CD4-positive, CD25-positive, alpha-beta regulatory T cell (primary cell): ENCODE results near the gene ATOH8. TPM values are rescaled to one million over a fixed set of nuclear protein-coding genes. Genes with fewer than 3 reads are reported as not detected.

Source experiments
- ATAC-seq, 2 donors: fragments of 150-1000 bp; cut with Tn5 transposase; one replicate each; pipeline ENCODE4 v1.10.0; 2021; ENCODE audit warnings: low read depth in 2 of 2, moderate number of reproducible peaks in 2 of 2, moderate library complexity in 1 of 2
- DNase-seq, 3 donors: peaks; one replicate each; pipeline versions ENCODE4 v3.0.0 to v3.0.0-alpha.2; 2012 to 2022; ENCODE audit warnings: mixed read lengths in 1 of 3
- H3K27ac ChIP-seq: one replicate; pipeline ENCODE4 v1.7.0; 2013; ENCODE audit warnings: mild to moderate bottlenecking, low read length; ENCODE audit not compliant: insufficient read depth, poor library complexity, severe bottlenecking
- H3K27me3 ChIP-seq: one replicate; pipeline ENCODE4 v1.7.0; 2013; ENCODE audit warnings: low read length; ENCODE audit not compliant: control insufficient read depth, insufficient read depth
- H3K36me3 ChIP-seq: one replicate; pipeline ENCODE4 v1.7.0; 2013; ENCODE audit warnings: mild to moderate bottlenecking, low read length, moderate library complexity; ENCODE audit not compliant: control insufficient read depth, insufficient read depth
- H3K4me1 ChIP-seq: 2 replicates; pipeline ENCODE4 v1.7.0; 2013; ENCODE audit warnings: mild to moderate bottlenecking, low read length; ENCODE audit not compliant: insufficient read depth, control insufficient read depth, poor library complexity, severe bottlenecking
- H3K4me3 ChIP-seq: one replicate; pipeline ENCODE4 v1.7.0; 2013; ENCODE audit warnings: low read depth, mild to moderate bottlenecking, low read length, moderate library complexity
- H3K9me3 ChIP-seq, 2 experiments: 1 replicate in 1 of 2; 2 replicates in 1 of 2; pipeline ENCODE4 v1.7.0; 2013; ENCODE audit warnings: low read length in 2 of 2, mild to moderate bottlenecking in 1 of 2, moderate library complexity in 1 of 2; ENCODE audit not compliant: control insufficient read depth in 2 of 2
- H3K27ac Mint-ChIP-seq, 3 donors: one replicate each; pipeline ENCODE4 v1.8.0; 2020 to 2022; ENCODE audit warnings: mild to moderate bottlenecking in 3 of 3, mixed read lengths in 3 of 3, moderate library complexity in 2 of 3
- H3K27me3 Mint-ChIP-seq: one replicate; pipeline ENCODE4 v1.8.0; 2022; ENCODE audit warnings: mild to moderate bottlenecking, mixed read lengths
- H3K36me3 Mint-ChIP-seq: one replicate; pipeline ENCODE4 v1.8.0; 2020; ENCODE audit warnings: mixed read lengths
- H3K4me1 Mint-ChIP-seq, 4 donors: one replicate each; pipeline ENCODE4 v1.8.0; 2020 to 2022; ENCODE audit warnings: mixed read lengths in 4 of 4, mild to moderate bottlenecking in 1 of 4
- H3K4me3 Mint-ChIP-seq, 4 donors: one replicate each; pipeline ENCODE4 v1.8.0; 2020 to 2022; ENCODE audit warnings: mild to moderate bottlenecking in 4 of 4, mixed read lengths in 4 of 4, moderate library complexity in 3 of 4
- H3K9me3 Mint-ChIP-seq, 7 donors: one replicate each; pipeline ENCODE4 v1.8.0; 2020 to 2022; ENCODE audit warnings: mixed read lengths in 7 of 7, mild to moderate bottlenecking in 3 of 7, moderate library complexity in 2 of 7
- polyA plus RNA-seq, 4 donors: library from polyadenylated mRNA; unstranded; fragments of 300-500 nt; fragmentation: Illumina TruSeq; gene quantifications; one replicate each; pipeline ENCODE4 v1.2.3, GENCODE V29; 2021
- total RNA-seq: library from RNA; stranded (reverse); gene quantifications from one replicate; pipeline ENCODE4 v1.2.3, GENCODE V29; 2022

ATOH8 gene
- total RNA-seq = not detected
- not detected for polyA plus RNA-seq

GRCh38 chr2:85753525-85754312 is at the start of gene ATOH8:
ATOH8 (plus strand) TSS chr2:85753991; CDS start chr2:85754190, 199 bp downstream.
- H3K9me3 ChIP-seq = no peaks in the 10 kb centered on the region
- H3K36me3 ChIP-seq = no peaks in the 10 kb centered on the region
- no peak within 1 kb of the TSS for H3K27ac ChIP-seq
- H3K4me3 Mint-ChIP-seq = peak within 1 kb of the TSS; percentile 63 to 78 (median 70)
- peaks cover 29% of the 10 kb centered on the region for H3K4me1 ChIP-seq
- H3K36me3 Mint-ChIP-seq = no peaks in the 10 kb centered on the region
- peaks cover 0 to 19% (median 9%) of the 10 kb centered on the region in 4 donors for H3K4me1 Mint-ChIP-seq
- ATAC-seq (no peak), DNase-seq (peak in 1 of 3 donors; percentile 24)
- peaks cover 78% of the 10 kb centered on the region for H3K27me3 Mint-ChIP-seq
- H3K27me3 ChIP-seq = peaks cover 13% of the 10 kb centered on the region
- H3K27ac Mint-ChIP-seq = no peak within 1 kb of the TSS
- H3K4me3 ChIP-seq = no peak within 1 kb of the TSS
- peaks cover 0 to 2% (median 0%) of the 10 kb centered on the region in 7 donors for H3K9me3 Mint-ChIP-seq

DNA sequence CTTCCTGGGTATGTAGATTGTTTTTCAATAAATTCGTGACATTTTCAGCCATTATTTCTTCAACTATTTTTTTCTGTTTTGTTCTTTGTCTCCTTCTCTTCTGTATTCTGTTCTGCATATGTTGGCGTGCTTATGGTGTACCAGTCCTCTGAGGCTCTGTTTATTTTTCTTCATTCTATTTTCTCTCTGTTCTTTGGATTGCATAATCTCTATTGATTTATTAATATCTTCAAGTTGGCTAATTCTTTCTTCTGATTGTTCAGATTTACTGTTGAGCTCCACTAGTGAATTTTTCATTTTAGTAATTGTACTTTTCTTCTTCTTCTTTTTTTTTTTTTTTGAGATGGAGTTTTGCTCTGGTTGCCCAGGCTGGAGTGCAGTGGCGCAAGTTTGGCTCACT is 49.8 kb upstream of the ATOH8 start:
- Histone ChIP-seq H3K4me1 (no peaks in the 10 kb centered on the region), H3K27me3 (no peaks in the 10 kb centered on the region), H3K4me3 (no peak overlapping the region), H3K27ac (no peak overlapping the region), H3K9me3 (no peaks in the 10 kb centered on the region), H3K36me3 (no peaks in the 10 kb centered on the region)
- Mint-ChIP-seq H3K27me3 (peaks cover 10% of the 10 kb centered on the region), H3K4me3 (no peak overlapping the region), H3K4me1 (peaks cover 12 to 48% (median 18%) of the 10 kb centered on the region in 4 donors), H3K36me3 (no peaks in the 10 kb centered on the region), H3K9me3 (no peaks in the 10 kb centered on the region), H3K27ac (peak overlapping the region in 1 of 3 donors; percentile 54)
- no peak for DNase-seq
- ATAC-seq = no peak

- DNase-seq (no peak), ATAC-seq (no peak)
- no peaks in the 10 kb centered on the region for H3K36me3 Mint-ChIP-seq
- H3K4me3 Mint-ChIP-seq = peak overlapping the region in 1 of 4 donors; percentile 45
- no peaks in the 10 kb centered on the region for H3K9me3 Mint-ChIP-seq
- H3K4me1 Mint-ChIP-seq = peaks cover 12 to 48% (median 18%) of the 10 kb centered on the region in 4 donors
- Histone ChIP-seq H3K4me3 (no peak overlapping the region), H3K36me3 (no peaks in the 10 kb centered on the region), H3K9me3 (no peaks in the 10 kb centered on the region), H3K27ac (no peak overlapping the region), H3K4me1 (no peaks in the 10 kb centered on the region), H3K27me3 (no peaks in the 10 kb centered on the region)
- peaks cover 15% of the 10 kb centered on the region for H3K27me3 Mint-ChIP-seq
- no peak overlapping the region for H3K27ac Mint-ChIP-seq
Observed at GRCh38 chr2:85704800-85705679, 48.8 kb upstream of the ATOH8 start.

DNA sequence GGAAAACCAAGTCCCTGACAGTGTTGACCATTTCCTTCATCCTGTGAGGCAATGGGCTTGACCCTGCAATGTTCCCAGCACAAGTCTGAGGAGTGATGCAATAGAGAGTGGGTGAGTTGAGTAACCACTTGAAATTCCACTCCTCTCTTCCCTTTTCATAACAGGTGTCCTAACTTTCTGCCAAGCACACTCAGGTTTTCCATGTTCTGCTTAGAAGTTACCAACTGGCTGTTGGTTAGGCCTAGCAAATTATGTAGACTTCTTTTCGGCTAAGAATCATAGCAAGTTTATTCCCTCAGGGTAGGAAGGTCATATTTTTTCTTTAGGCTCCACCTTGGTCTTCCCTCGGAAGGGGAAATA is 48.1 kb upstream of the ATOH8 start:
- DNase-seq (no peak), ATAC-seq (no peak)
- Histone ChIP-seq H3K27ac (no peak overlapping the region), H3K27me3 (no peaks in the 10 kb centered on the region), H3K36me3 (no peaks in the 10 kb centered on the region), H3K9me3 (no peaks in the 10 kb centered on the region), H3K4me1 (no peaks in the 10 kb centered on the region), H3K4me3 (no peak overlapping the region)
- Mint-ChIP-seq H3K9me3 (no peaks in the 10 kb centered on the region), H3K27me3 (peaks cover 15% of the 10 kb centered on the region), H3K4me3 (no peak overlapping the region), H3K4me1 (peaks cover 12 to 48% (median 18%) of the 10 kb centered on the region in 4 donors), H3K27ac (no peak overlapping the region), H3K36me3 (no peaks in the 10 kb centered on the region)

DNA sequence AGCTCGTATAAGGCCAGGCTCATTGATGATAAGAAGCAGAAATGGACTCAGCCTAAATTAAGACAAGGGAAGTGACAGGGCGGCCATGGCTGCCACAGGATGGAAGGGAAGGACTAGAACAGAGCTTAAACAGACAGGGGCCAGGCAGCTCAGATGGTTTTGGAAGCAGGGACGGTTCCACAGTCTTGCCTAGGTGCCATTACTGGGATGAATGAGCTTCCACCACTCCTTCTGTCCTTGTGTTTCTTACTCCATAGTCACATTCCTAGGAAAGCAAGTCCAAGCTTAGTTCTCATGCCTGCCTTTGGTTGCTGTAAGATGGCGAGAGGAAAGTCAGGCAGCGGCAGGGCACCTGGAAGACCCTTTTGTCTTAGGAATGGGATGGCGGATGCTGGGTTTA is 47.7 kb upstream of the ATOH8 start:
- no peaks in the 10 kb centered on the region for H3K9me3 ChIP-seq
- Mint-ChIP-seq H3K27me3 (peaks cover 15% of the 10 kb centered on the region), H3K4me1 (peaks cover 12 to 48% (median 18%) of the 10 kb centered on the region in 4 donors), H3K4me3 (no peak overlapping the region), H3K27ac (no peak overlapping the region), H3K36me3 (no peaks in the 10 kb centered on the region), H3K9me3 (no peaks in the 10 kb centered on the region)
- H3K27ac ChIP-seq = no peak overlapping the region
- no peaks in the 10 kb centered on the region for H3K36me3 ChIP-seq
- no peak for DNase-seq
- no peak overlapping the region for H3K4me3 ChIP-seq
- no peaks in the 10 kb centered on the region for H3K27me3 ChIP-seq
- no peaks in the 10 kb centered on the region for H3K4me1 ChIP-seq
- ATAC-seq = no peak

GRCh38 chr2:85706599-85707296 is 47.0 kb upstream of the ATOH8 start:
- peak overlapping the region in 1 of 3 donors; percentile 35 for H3K27ac Mint-ChIP-seq
- H3K4me3 Mint-ChIP-seq = no peak overlapping the region

DNA sequence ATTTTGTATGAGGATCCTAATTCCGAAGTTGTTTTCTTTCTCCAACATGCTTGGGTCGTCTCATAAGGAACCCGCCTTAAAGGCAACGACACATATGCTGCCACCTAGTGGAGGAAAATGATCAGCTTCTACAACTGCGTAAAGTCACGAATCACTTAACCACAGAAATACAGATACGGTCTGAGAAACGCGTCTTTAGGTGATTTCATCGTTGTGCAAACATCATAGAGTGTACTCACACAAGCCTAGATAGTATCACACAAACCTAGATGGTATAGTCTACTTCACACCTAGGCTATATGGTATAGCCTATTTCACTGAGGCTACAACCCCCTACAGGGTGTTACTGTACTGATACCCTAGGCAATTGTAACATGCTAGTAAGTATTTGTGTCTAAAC is 46.5 kb upstream of the ATOH8 start:
- H3K9me3 Mint-ChIP-seq = no peaks in the 10 kb centered on the region
- DNase-seq (peak; percentile 45 to 91 (median 73)), ATAC-seq (peak; percentile 78 to 81)
- Histone ChIP-seq H3K36me3 (no peaks in the 10 kb centered on the region), H3K27ac (no peak overlapping the region), H3K4me1 (no peaks in the 10 kb centered on the region), H3K9me3 (no peaks in the 10 kb centered on the region), H3K4me3 (peak overlapping the region; percentile 2), H3K27me3 (no peaks in the 10 kb centered on the region)
- no peak overlapping the region for H3K4me3 Mint-ChIP-seq
- H3K27ac Mint-ChIP-seq = peak overlapping the region in 1 of 3 donors; percentile 35
- H3K27me3 Mint-ChIP-seq = peaks cover 15% of the 10 kb centered on the region
- H3K36me3 Mint-ChIP-seq = no peaks in the 10 kb centered on the region
- H3K4me1 Mint-ChIP-seq = peaks cover 12 to 40% (median 16%) of the 10 kb centered on the region in 4 donors

More at GRCh38 chr2:85706599-85707296, 47.0 kb upstream of the ATOH8 start:
- Histone ChIP-seq H3K4me3 (no peak overlapping the region), H3K36me3 (no peaks in the 10 kb centered on the region), H3K4me1 (no peaks in the 10 kb centered on the region), H3K9me3 (no peaks in the 10 kb centered on the region), H3K27me3 (no peaks in the 10 kb centered on the region), H3K27ac (no peak overlapping the region)
- Mint-ChIP-seq H3K4me1 (peaks cover 12 to 45% (median 18%) of the 10 kb centered on the region in 4 donors), H3K9me3 (no peaks in the 10 kb centered on the region), H3K27me3 (peaks cover 15% of the 10 kb centered on the region), H3K36me3 (no peaks in the 10 kb centered on the region)
- ATAC-seq (no peak), DNase-seq (no peak)
